ENCODE measurements around the gene QKI.

QKI gene

DNA sequence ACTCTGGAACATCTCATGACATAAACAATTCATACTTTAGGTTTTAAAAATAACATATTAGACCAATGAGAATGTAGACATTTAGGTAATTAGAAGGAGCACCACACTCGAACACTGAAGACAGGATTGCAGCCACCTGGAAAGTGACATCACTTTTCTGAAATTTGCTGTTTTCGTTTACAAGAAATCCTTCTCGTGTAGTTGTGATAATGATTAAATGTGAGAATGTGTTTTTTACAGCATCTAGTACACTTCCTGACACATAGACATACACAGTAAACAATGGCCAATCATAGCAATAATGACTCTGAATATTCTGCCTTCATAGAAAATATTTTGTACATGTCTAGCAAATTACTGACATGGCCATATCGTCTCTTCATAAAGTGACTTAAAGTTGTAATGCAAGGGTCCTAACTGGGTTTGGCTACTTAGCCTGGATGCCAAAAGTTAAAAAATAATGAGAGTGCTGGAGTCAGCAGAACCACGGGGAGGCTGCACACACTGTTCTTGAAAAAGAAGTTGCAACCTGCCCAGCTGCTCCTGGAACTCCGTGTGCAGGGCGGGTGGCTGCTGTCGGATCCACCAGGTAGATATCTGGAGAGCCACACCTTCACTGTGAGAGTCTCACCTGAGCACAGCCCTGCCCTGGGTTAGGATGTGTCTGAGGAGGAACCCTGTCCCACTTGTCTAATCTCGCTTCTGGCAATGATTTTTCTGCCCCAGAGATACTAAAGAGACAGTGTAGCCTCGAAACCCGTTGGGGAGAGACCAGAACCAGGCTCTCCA, 212.9 kb downstream of the QKI start:
- DNase-seq, result no peak

Measured in islet precursor cell (in vitro differentiated cells).